Measurements from ENCODE around the gene ASB11.

ASB11 gene

GRCh38 chrX:15315509-15315908, at the start of gene ASB11:
Gene ASB11 (minus strand): TSS chrX:15315640. CDS start chrX:15315605, 35 bp downstream.
- Histone ChIP-seq H3K27ac (ENCODE audit: low read length) (no peak within 1 kb of the TSS), H3K4me3 (ENCODE audit: low read length) (no peak within 1 kb of the TSS), H3K4me1 (ENCODE audit: control insufficient read depth, insufficient read depth, low read length) (no peaks in the 10 kb centered on the region), H3K36me3 (ENCODE audit: control insufficient read depth, insufficient read depth, low read length) (no peaks in the 10 kb centered on the region), H3K27me3 (ENCODE audit: control insufficient read depth, insufficient read depth, low read length) (no peaks in the 10 kb centered on the region), H3K9me3 (ENCODE audit: control insufficient read depth, insufficient read depth, low read length) (no peaks in the 10 kb centered on the region)
- WGBS (ENCODE audit: insufficient coverage, insufficient read length) = no CpG with 5 or more reads among the region's 3 CpGs
- no peak for DNase-seq (ENCODE audit: low read depth, low spot score)

- Histone ChIP-seq H3K27ac (ENCODE audit: low read length) (no peak overlapping the region), H3K36me3 (ENCODE audit: control insufficient read depth, insufficient read depth, low read length) (no peaks in the 10 kb centered on the region), H3K4me1 (ENCODE audit: control insufficient read depth, insufficient read depth, low read length) (no peaks in the 10 kb centered on the region), H3K27me3 (ENCODE audit: control insufficient read depth, insufficient read depth, low read length) (no peaks in the 10 kb centered on the region), H3K9me3 (ENCODE audit: control insufficient read depth, insufficient read depth, low read length) (no peaks in the 10 kb centered on the region), H3K4me3 (ENCODE audit: low read length) (no peak overlapping the region)
- WGBS (ENCODE audit: insufficient coverage, insufficient read length) = no CpG with 5 or more reads among the region's 2 CpGs
- no peak for DNase-seq (ENCODE audit: low read depth, low spot score)
These were observed 44.3 kb upstream of the ASB11 start for GRCh38 chrX:15359701-15360100.

GRCh38 chrX:15358533-15358932, 43.1 kb upstream of the ASB11 start:
- Histone ChIP-seq H3K36me3 (ENCODE audit: control insufficient read depth, insufficient read depth, low read length) (no peaks in the 10 kb centered on the region), H3K27ac (ENCODE audit: low read length) (no peak overlapping the region), H3K4me1 (ENCODE audit: control insufficient read depth, insufficient read depth, low read length) (no peaks in the 10 kb centered on the region), H3K27me3 (ENCODE audit: control insufficient read depth, insufficient read depth, low read length) (no peaks in the 10 kb centered on the region), H3K4me3 (ENCODE audit: low read length) (no peak overlapping the region), H3K9me3 (ENCODE audit: control insufficient read depth, insufficient read depth, low read length) (no peaks in the 10 kb centered on the region)
- no peak for DNase-seq (ENCODE audit: low read depth, low spot score)
- WGBS (ENCODE audit: insufficient coverage, insufficient read length) = no CpG with 5 or more reads among the region's 2 CpGs

GRCh38 chrX:15356444-15356843, 41.0 kb upstream of the ASB11 start:
- no peak overlapping the region for H3K27ac ChIP-seq (ENCODE audit: low read length)
- H3K9me3 ChIP-seq (ENCODE audit: control insufficient read depth, insufficient read depth, low read length) = no peaks in the 10 kb centered on the region
- no peaks in the 10 kb centered on the region for H3K4me1 ChIP-seq (ENCODE audit: control insufficient read depth, insufficient read depth, low read length)
- DNase-seq (ENCODE audit: low read depth, low spot score) = no peak
- no peaks in the 10 kb centered on the region for H3K36me3 ChIP-seq (ENCODE audit: control insufficient read depth, insufficient read depth, low read length)
- H3K27me3 ChIP-seq (ENCODE audit: control insufficient read depth, insufficient read depth, low read length) = no peaks in the 10 kb centered on the region
- no CpG with 5 or more reads among the region's 1 CpG for WGBS (ENCODE audit: insufficient coverage, insufficient read length)
- H3K4me3 ChIP-seq (ENCODE audit: low read length) = no peak overlapping the region

- Histone ChIP-seq H3K27ac (ENCODE audit: low read length) (no peak overlapping the region), H3K4me3 (ENCODE audit: low read length) (no peak overlapping the region), H3K36me3 (ENCODE audit: control insufficient read depth, insufficient read depth, low read length) (no peaks in the 10 kb centered on the region), H3K4me1 (ENCODE audit: control insufficient read depth, insufficient read depth, low read length) (no peaks in the 10 kb centered on the region), H3K27me3 (ENCODE audit: control insufficient read depth, insufficient read depth, low read length) (no peaks in the 10 kb centered on the region), H3K9me3 (ENCODE audit: control insufficient read depth, insufficient read depth, low read length) (no peaks in the 10 kb centered on the region)
- no CpG with 5 or more reads among the region's 8 CpGs for WGBS (ENCODE audit: insufficient coverage, insufficient read length)
- no peak for DNase-seq (ENCODE audit: low read depth, low spot score)
These were observed 35.0 kb upstream of the ASB11 start for GRCh38 chrX:15350329-15350996.

GRCh38 chrX:15349046-15349445, 33.6 kb upstream of the ASB11 start:
- H3K27me3 ChIP-seq (ENCODE audit: control insufficient read depth, insufficient read depth, low read length) = no peaks in the 10 kb centered on the region
- no peak overlapping the region for H3K27ac ChIP-seq (ENCODE audit: low read length)
- no peaks in the 10 kb centered on the region for H3K9me3 ChIP-seq (ENCODE audit: control insufficient read depth, insufficient read depth, low read length)
- no peaks in the 10 kb centered on the region for H3K36me3 ChIP-seq (ENCODE audit: control insufficient read depth, insufficient read depth, low read length)
- no peaks in the 10 kb centered on the region for H3K4me1 ChIP-seq (ENCODE audit: control insufficient read depth, insufficient read depth, low read length)
- WGBS (ENCODE audit: insufficient coverage, insufficient read length) = no CpG with 5 or more reads among the region's 2 CpGs
- no peak for DNase-seq (ENCODE audit: low read depth, low spot score)
- H3K4me3 ChIP-seq (ENCODE audit: low read length) = no peak overlapping the region

- WGBS (ENCODE audit: insufficient coverage, insufficient read length) = no CpG with 5 or more reads among the region's 3 CpGs
- no peaks in the 10 kb centered on the region for H3K27me3 ChIP-seq (ENCODE audit: control insufficient read depth, insufficient read depth, low read length)
- H3K4me1 ChIP-seq (ENCODE audit: control insufficient read depth, insufficient read depth, low read length) = no peaks in the 10 kb centered on the region
- DNase-seq (ENCODE audit: low read depth, low spot score) = no peak
- H3K9me3 ChIP-seq (ENCODE audit: control insufficient read depth, insufficient read depth, low read length) = no peaks in the 10 kb centered on the region
- no peak overlapping the region for H3K27ac ChIP-seq (ENCODE audit: low read length)
- H3K4me3 ChIP-seq (ENCODE audit: low read length) = no peak overlapping the region
- no peaks in the 10 kb centered on the region for H3K36me3 ChIP-seq (ENCODE audit: control insufficient read depth, insufficient read depth, low read length)
These were observed 30.5 kb upstream of the ASB11 start for GRCh38 chrX:15345976-15346375.

GRCh38 chrX:15344106-15344505, 28.7 kb upstream of the ASB11 start:
- Histone ChIP-seq H3K9me3 (ENCODE audit: control insufficient read depth, insufficient read depth, low read length) (no peaks in the 10 kb centered on the region), H3K4me3 (ENCODE audit: low read length) (no peak overlapping the region), H3K27ac (ENCODE audit: low read length) (no peak overlapping the region), H3K4me1 (ENCODE audit: control insufficient read depth, insufficient read depth, low read length) (no peaks in the 10 kb centered on the region), H3K36me3 (ENCODE audit: control insufficient read depth, insufficient read depth, low read length) (no peaks in the 10 kb centered on the region), H3K27me3 (ENCODE audit: control insufficient read depth, insufficient read depth, low read length) (no peaks in the 10 kb centered on the region)
- no peak for DNase-seq (ENCODE audit: low read depth, low spot score)

GRCh38 chrX:15343075-15343476, 27.6 kb upstream of the ASB11 start:
- no CpG with 5 or more reads among the region's 5 CpGs for WGBS (ENCODE audit: insufficient coverage, insufficient read length)
- H3K4me3 ChIP-seq (ENCODE audit: low read length) = no peak overlapping the region
- DNase-seq (ENCODE audit: low read depth, low spot score) = no peak

GRCh38 chrX:15340867-15341266, 25.4 kb upstream of the ASB11 start:
- Histone ChIP-seq H3K9me3 (ENCODE audit: control insufficient read depth, insufficient read depth, low read length) (no peaks in the 10 kb centered on the region), H3K36me3 (ENCODE audit: control insufficient read depth, insufficient read depth, low read length) (no peaks in the 10 kb centered on the region), H3K27me3 (ENCODE audit: control insufficient read depth, insufficient read depth, low read length) (no peaks in the 10 kb centered on the region), H3K4me3 (ENCODE audit: low read length) (no peak overlapping the region), H3K27ac (ENCODE audit: low read length) (no peak overlapping the region), H3K4me1 (ENCODE audit: control insufficient read depth, insufficient read depth, low read length) (no peaks in the 10 kb centered on the region)
- WGBS (ENCODE audit: insufficient coverage, insufficient read length) = no CpG with 5 or more reads among the region's 2 CpGs
- no peak for DNase-seq (ENCODE audit: low read depth, low spot score)

More at GRCh38 chrX:15343075-15343476, 27.6 kb upstream of the ASB11 start:
- H3K9me3 ChIP-seq (ENCODE audit: control insufficient read depth, insufficient read depth, low read length) = no peaks in the 10 kb centered on the region
- no peaks in the 10 kb centered on the region for H3K27me3 ChIP-seq (ENCODE audit: control insufficient read depth, insufficient read depth, low read length)
- H3K27ac ChIP-seq (ENCODE audit: low read length) = no peak overlapping the region
- H3K36me3 ChIP-seq (ENCODE audit: control insufficient read depth, insufficient read depth, low read length) = no peaks in the 10 kb centered on the region
- H3K4me1 ChIP-seq (ENCODE audit: control insufficient read depth, insufficient read depth, low read length) = no peaks in the 10 kb centered on the region

- Histone ChIP-seq H3K4me1 (ENCODE audit: control insufficient read depth, insufficient read depth, low read length) (no peaks in the 10 kb centered on the region), H3K4me3 (ENCODE audit: low read length) (peak overlapping the region; percentile 53; the same call in 1 of the 2 replicates), H3K27ac (ENCODE audit: low read length) (no peak overlapping the region), H3K27me3 (ENCODE audit: control insufficient read depth, insufficient read depth, low read length) (no peaks in the 10 kb centered on the region), H3K36me3 (ENCODE audit: control insufficient read depth, insufficient read depth, low read length) (0 out of 2 replicates have a peak, but pooled peaks cover 3% of the 10 kb centered on the region), H3K9me3 (ENCODE audit: control insufficient read depth, insufficient read depth, low read length) (no peaks in the 10 kb centered on the region)
- WGBS (ENCODE audit: insufficient coverage, insufficient read length) = no CpG with 5 or more reads among the region's 10 CpGs
- DNase-seq (ENCODE audit: low read depth, low spot score) = no peak
These were observed 20.6 kb upstream of the ASB11 start for GRCh38 chrX:15336023-15336413.
